C4-2B (cell line): ENCODE measurements around the gene PARP12.

Source experiments
- H3K27ac ChIP-seq: fragments of 450-650 bp; 2 replicates; pipeline ENCODE4 v1.5.1; 2017
- ZFX ChIP-seq: fragments of 450-650 bp; IDR thresholded peaks from 2 replicates; pipeline ENCODE4 v1.6.1; 2017
- TF ChIP-seq, protein P1 (sequence below): fragments of 450-650 bp; conservative IDR thresholded peaks from 2 replicates; pipeline ENCODE4 v1.5.1; 2017; ENCODE audit warnings: mild to moderate bottlenecking

The PARP12 gene

DNA sequence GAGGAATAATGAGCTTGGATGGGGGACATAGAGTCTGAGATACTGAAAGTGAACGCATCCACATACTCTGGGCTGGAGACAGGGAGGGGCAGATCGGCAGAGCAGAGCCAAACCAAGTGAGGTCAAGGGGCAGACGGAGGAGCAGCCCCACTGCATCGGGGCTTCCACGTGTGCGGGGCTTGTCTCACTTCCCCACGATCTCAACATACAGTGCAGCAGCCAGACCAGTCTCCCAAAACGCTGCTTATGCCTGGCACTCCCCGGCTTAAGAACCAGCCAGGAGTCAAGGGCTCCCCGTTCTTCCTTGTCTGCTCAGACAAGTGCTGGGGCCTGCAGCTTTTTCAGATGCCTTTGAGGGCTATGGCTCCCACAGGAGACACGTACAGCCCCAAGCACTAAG is 43.6 kb downstream of the PARP12 start:
- no peak for TF ChIP-seq ZFX
- TF ChIP-seq, protein P1, sequence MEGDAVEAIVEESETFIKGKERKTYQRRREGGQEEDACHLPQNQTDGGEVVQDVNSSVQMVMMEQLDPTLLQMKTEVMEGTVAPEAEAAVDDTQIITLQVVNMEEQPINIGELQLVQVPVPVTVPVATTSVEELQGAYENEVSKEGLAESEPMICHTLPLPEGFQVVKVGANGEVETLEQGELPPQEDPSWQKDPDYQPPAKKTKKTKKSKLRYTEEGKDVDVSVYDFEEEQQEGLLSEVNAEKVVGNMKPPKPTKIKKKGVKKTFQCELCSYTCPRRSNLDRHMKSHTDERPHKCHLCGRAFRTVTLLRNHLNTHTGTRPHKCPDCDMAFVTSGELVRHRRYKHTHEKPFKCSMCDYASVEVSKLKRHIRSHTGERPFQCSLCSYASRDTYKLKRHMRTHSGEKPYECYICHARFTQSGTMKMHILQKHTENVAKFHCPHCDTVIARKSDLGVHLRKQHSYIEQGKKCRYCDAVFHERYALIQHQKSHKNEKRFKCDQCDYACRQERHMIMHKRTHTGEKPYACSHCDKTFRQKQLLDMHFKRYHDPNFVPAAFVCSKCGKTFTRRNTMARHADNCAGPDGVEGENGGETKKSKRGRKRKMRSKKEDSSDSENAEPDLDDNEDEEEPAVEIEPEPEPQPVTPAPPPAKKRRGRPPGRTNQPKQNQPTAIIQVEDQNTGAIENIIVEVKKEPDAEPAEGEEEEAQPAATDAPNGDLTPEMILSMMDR: no peak
- no peak overlapping the region for H3K27ac ChIP-seq

DNA sequence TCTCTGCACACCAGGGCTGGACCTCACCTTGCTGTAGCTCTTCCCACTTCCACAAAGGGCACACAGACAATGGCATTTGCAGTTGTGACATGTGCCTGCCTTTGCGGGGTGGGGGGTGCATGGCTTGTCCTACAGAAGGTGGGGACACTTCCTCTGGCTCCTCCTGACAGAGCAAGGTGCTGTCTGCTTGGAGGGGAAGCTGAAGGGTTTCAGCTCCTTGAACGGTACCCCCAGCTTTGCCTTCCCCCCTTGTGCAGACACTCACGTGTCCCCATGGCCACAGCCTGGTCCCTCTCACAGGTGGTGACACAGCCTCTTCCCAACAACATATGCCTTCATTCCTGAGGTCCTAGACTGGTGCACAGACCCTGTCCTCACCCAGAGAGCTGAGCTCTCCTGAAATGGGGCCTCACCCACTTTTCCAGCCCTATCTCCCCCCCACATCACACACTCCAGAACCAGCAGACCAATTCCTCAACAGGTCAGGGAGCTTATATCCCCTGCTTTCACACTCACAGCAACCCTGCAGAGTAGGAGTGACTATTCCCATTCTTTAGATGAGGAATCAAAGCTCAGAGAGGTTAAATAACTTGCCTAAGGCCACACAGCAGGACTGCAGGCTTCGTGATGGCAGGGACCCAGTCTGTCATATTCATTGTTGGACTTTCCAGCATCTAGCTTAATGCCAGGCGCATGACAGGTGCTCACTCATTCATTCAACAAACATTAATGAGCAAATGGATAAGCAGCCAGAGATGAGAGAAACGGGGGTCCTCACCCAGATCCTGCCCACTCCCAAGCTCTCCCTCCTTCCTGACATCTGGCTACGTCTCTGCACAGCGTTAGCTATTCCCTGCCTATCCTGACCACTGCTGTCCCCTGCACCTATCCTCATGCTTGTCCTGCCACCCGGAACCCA is 44.4 kb downstream of the PARP12 start:
- TF ChIP-seq ZFX: no peak
- TF ChIP-seq, protein P1: no peak
- no peak overlapping the region for H3K27ac ChIP-seq

- no peak for TF ChIP-seq ZFX
- TF ChIP-seq, protein P1: no peak
- no peak overlapping the region for H3K27ac ChIP-seq
Measured at GRCh38 chr7:140017543-140017942, 45.2 kb downstream of the PARP12 start.

GRCh38 chr7:140017034-140017433 is 45.7 kb downstream of the PARP12 start:
- no peak overlapping the region for H3K27ac ChIP-seq
- TF ChIP-seq ZFX: no peak
- TF ChIP-seq, protein P1: no peak

DNA sequence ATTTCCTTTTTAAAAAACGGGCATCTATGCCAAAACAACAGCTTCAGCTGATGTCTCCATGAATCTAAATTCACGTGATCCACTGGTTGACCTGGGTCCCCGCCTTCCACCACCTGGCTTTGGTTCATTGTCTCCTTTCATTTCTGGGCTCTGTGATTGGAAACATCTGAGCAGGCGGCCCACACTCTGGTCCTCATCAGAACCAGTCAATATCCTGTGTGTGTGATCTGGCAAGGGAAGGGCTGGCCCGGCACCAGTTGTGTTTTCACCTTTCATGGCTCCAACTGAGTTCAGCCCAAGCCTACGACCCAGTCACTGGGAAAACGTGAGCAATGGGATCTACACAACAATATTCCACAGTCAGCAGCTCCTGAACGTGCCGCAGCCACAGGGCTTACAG is 46.2 kb downstream of the PARP12 start:
- no peak for TF ChIP-seq ZFX
- TF ChIP-seq, protein P1: no peak

GRCh38 chr7:140015471-140015970 is 47.2 kb downstream of the PARP12 start:
- H3K27ac ChIP-seq: no peak overlapping the region
- TF ChIP-seq ZFX: no peak
- TF ChIP-seq, protein P1: no peak

More for the DNA sequence above, 46.2 kb downstream of the PARP12 start:
- H3K27ac ChIP-seq: no peak overlapping the region

DNA sequence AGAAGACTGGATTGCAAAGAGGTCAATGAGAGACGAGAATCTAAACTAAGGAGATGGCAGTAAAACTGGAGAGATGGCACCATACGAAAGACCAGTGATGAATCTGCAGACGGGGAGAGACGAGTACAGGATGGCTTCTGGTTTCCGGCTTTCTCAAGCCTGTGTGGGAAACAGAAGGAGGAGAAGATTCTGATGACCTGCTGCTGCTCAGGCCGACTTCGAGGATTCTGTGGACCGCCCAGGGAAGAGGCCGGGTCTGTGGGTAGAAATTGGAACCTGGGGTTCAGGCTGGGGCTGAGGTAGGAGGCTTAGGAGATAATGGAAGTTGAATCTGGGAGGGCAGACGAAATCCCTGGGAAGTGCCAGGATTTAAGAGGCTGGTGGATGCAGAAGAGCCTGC is 48.6 kb downstream of the PARP12 start:
- no peak for TF ChIP-seq ZFX
- TF ChIP-seq, protein P1: no peak

More for the DNA sequence above, 48.6 kb downstream of the PARP12 start:
- H3K27ac ChIP-seq: no peak overlapping the region
